ENCODE data around the gene FOLR3.

Gene FOLR3

GRCh38 chr11:72125956-72126355 lies 9.6 kb upstream of the FOLR3 start:
- TF ChIP-seq CTCF (IDR thresholded peaks at IDR 0.05; ENCODE audit: extremely low read depth, missing control alignments) = no peak
- no peak for DNase-seq (ENCODE audit: low spot score)

- no peak for DNase-seq (ENCODE audit: low spot score)
- no peak for TF ChIP-seq CTCF (IDR thresholded peaks at IDR 0.05; ENCODE audit: extremely low read depth, missing control alignments)
Observed at GRCh38 chr11:72127923-72128322, 7.6 kb upstream of the FOLR3 start.

- TF ChIP-seq CTCF (IDR thresholded peaks at IDR 0.05; ENCODE audit: extremely low read depth, missing control alignments) = no peak
- DNase-seq (ENCODE audit: low spot score) = no peak
Observed at GRCh38 chr11:72129381-72129780, 6.1 kb upstream of the FOLR3 start.

- no peak for TF ChIP-seq CTCF (IDR thresholded peaks at IDR 0.05; ENCODE audit: extremely low read depth, missing control alignments)
- no peak for DNase-seq (ENCODE audit: low spot score)
Observed at GRCh38 chr11:72132646-72133045, 2.9 kb upstream of the FOLR3 start.

GRCh38 chr11:72135891-72136683 lies 562 bp downstream of the FOLR3 start:
- no peak for TF ChIP-seq CTCF (IDR thresholded peaks at IDR 0.05; ENCODE audit: extremely low read depth, missing control alignments)
- DNase-seq (ENCODE audit: low spot score) = no peak

- no peak for DNase-seq (ENCODE audit: low spot score)
- TF ChIP-seq CTCF (IDR thresholded peaks at IDR 0.05; ENCODE audit: extremely low read depth, missing control alignments) = no peak
Observed at GRCh38 chr11:72136684-72137262, 1.2 kb downstream of the FOLR3 start.

GRCh38 chr11:72138821-72139390 lies 3.4 kb downstream of the FOLR3 start:
- DNase-seq (ENCODE audit: low spot score) = no peak
- TF ChIP-seq CTCF (IDR thresholded peaks at IDR 0.05; ENCODE audit: extremely low read depth, missing control alignments) = no peak
